NCI-H1092 (cell line): ENCODE data around the gene SPDYE17.
"Not testable (repeated sequence)": the region's sequence is repeated elsewhere in the genome, so short reads cannot be mapped to it uniquely, and the experiment has no call there.

Experiments used
- DNase-seq: peaks from one replicate; lab custom pipeline; 2025; lab: John Stamatoyannopoulos, UW

SPDYE17 gene, protein sequence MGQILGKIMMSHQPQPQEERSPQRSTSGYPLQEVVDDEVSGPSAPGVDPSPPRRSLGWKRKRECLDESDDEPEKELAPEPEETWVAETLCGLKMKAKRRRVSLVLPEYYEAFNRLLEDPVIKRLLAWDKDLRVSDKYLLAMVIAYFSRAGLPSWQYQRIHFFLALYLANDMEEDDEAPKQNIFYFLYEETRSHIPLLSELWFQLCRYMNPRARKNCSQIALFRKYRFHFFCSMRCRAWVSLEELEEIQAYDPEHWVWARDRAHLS

DNA sequence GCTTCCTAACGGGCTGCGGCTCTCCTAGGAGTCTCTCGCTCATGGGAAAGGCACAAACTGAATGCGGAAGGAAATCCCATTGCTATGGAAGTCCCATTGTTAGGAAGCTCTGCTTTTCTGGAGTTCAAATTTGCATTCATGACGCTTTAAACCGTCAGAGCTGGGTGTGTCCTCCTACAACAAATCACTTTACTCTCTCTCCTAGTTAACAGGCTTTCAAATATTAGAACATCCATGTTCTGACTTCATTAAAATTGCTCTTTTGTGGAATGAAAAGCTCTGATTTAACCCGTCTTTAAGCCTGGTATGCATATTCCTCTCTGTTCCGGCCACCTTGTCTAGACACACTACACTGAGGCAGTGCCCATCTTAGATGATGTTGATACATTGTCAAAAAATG lies at the start of gene SPDYE17:
TSS of gene SPDYE17 (minus strand) at position 101 of the 400 bp plus-strand sequence. CDS start 1,791 bp downstream, outside the sequence.
- DNase-seq = not testable (repeated sequence)

DNA sequence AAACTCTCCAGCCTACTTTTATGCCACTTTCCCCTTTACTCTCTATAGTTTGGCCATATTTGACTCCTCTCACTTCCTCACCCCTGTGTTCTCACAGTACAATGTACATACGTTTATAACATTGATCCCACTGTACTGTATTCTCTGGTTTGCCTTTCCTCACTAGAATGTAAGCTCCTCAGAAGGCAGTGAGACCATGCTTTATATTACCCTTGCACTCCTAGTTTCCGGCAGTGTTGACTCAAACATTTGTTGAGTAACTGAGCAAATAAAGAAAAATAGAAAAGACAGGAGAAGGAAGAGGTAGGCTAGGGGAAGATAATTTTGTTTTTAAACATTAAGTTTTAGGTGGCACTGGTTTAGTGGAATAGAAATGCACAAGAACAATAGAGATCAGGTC lies 48.1 kb upstream of the SPDYE17 start:
- DNase-seq = not testable (repeated sequence)

DNA sequence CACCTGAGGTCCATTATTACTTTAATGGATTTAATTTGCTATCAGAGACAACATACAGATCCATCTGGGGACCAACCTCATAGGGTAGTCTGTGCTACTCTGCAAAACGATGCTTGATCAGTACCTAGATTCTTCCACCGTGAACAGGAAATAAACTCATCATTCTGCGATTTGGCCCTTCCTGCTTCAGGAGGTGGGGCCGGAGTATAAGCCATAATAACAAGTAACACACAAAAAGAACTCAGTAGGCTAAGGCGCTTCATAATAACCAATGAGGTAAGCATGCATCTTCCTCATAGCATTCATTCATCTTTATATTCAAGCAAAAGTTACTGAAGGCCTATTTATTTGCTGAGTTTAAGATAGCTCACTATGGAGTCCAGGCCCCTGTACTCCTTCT lies 47.5 kb upstream of the SPDYE17 start:
- not testable (repeated sequence) for DNase-seq

DNA sequence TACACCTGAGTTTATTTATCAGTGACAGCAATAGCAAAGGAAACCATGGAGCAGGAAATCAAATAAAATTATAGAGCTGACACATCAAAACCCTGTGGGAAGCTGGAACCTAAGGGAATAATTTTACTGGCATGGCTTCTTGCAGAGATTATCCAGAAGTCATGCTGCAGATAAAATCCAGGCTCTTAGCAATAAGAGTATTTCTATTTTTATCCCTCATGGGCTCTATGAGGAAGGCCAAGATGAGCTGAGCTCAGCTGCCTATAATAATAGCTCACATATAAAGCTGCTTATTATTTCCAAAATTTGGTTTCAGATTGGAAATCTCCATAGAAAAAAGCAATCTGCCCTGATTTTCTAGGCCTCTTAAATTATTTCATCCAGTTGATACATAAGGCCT lies 47.0 kb upstream of the SPDYE17 start:
- DNase-seq = not testable (repeated sequence)

DNA sequence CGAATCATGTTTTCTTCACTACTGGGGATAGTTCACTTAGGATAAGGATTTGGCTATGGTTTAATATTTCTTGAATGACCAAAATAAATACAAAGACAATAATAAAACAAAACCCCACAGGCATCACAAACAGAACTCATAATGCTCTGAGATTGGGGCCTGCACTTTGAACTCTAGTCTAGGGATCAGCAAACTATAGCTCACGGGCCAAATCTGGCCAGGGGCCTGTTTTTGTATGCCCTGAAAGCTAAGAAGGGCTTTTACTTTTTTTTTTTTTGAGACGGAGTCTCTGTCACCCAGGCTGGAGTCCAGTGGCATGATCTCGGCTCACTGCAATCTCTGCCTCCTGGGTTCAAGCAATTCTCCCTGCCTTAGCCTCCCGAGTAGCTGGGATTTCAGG lies 44.9 kb upstream of the SPDYE17 start:
- not testable (repeated sequence) for DNase-seq

DNA sequence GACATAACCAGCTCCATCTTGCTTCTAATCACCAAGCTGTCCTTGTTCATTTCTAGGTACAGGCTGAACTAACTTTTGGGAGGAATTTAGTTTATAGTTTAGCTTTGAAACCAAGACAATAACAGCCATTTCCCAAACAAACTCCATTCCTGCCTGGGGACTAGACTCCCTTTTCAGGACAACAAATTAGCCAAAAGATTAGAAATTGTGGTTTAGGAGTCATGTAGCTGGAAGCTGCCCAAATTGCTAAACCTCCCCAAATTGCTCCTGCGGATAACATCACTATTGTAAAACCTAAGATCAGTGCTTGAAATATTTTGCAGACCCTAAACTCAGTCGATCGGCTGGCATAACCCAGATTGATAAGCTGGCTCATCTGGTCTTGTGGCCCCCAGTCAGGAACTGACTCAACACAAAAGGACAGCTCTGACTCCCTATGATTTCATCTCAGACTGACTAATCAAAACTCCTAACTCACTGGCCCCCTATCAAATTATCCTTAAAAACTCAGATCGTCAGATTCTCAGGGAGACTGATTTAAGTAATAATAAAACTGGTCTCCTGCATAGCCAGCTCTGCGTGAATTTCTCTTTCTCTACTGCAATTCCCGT lies 42.7 kb upstream of the SPDYE17 start:
- not testable (repeated sequence) for DNase-seq

DNA sequence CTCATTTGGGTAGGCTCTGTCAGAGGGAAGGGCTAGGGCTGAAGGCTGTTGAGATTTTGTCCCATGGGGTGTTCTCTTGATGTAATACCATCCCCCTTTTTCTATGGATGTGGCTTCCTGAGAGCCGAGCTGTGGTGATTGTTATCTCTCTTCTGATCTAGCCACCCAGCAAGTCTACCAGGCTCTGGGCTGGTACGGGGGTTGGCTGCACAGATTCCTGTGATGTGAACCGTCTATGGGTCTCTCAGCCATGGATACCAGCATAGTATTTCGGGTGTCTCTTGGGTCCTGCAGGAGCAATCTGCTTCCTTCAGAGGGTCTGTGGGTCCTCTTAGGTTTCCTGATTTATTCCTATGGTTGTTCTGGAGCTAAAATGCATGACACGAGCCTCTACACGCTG lies 38.9 kb upstream of the SPDYE17 start:
- not testable (repeated sequence) for DNase-seq

DNA sequence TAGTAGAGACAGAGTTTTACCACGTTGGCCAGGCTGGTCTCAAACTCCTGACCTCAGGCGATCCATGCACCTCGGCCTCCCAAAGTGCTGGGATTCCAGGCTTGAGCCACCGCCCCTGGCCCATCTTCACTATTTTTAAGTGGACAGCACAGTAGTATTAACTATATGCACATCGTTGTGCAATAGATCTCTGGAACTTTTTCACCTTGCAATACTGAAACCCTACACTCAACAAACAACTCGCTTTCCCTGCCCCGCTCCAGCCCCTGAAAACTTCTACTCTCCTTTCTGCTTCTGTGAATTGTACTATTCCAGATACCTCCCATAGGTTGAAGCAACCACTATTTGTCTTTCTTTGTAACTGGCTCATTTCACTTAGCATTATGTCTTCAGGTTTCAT lies 33.7 kb upstream of the SPDYE17 start:
- not testable (repeated sequence) for DNase-seq

DNA sequence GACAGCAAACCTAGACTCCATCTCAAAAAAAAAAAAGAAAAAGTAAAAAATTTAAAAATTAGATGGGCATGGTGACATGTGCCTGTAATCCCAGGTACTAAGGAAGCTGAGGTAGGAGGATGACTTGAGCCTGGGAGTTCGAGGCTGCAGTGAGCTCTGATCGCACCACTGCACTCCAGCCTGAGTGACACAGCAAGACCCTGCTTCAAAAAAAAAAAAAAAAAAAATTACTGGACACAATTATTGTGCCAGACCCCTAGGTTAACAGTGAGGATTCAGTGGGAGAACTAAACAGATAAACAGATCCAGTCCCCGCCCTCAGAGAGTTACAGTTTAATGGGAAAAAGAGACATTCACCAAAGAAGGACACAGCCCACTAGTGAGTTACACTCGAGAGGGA lies 31.6 kb upstream of the SPDYE17 start:
- DNase-seq = not testable (repeated sequence)

DNA sequence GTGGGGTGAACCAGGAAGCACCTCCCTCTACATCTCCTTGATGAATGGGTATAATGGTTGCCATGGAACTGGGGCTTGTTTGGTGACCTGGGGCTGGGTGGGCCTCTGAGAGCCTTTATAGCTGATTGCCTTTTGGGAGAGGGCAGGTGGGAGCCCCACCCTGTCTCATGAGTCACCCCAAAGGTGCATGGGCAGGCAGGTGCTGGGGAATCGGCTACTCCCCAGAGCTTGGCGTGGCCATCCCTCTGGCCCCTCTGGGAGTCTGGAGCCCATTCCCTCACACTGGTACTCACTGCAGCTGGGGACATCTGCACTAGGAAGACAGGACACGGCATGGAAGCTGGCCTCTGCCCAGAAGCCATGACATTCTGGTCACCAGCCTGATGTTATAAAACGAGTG lies 30.4 kb upstream of the SPDYE17 start, which contains the start of gene SPDYE18:
TSS of gene SPDYE18 (minus strand) at position 2 of the 400 bp plus-strand sequence. CDS start 2,046 bp downstream, outside the sequence.
- not testable (repeated sequence) for DNase-seq

DNA sequence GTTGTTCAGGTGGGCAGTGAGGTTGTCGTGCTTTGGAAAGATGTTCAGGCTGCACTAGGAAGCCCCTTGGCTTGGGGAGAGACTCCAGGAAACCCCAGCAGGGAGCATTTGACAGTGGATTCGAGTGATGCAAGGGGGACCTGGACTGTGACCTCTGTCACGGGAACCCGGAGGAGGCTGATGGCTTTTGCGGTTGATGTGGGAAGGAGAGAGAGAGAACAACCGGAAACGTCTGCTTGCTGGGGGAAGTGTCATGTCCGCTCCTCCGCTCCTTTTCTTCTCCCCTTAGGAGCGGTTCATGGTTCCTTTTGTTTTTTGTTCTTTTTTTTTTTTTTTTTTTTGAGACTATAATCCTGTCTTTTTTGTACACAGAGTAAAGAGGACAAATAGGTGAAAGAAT lies 5.8 kb downstream of the SPDYE17 start:
- DNase-seq = not testable (repeated sequence)

DNA sequence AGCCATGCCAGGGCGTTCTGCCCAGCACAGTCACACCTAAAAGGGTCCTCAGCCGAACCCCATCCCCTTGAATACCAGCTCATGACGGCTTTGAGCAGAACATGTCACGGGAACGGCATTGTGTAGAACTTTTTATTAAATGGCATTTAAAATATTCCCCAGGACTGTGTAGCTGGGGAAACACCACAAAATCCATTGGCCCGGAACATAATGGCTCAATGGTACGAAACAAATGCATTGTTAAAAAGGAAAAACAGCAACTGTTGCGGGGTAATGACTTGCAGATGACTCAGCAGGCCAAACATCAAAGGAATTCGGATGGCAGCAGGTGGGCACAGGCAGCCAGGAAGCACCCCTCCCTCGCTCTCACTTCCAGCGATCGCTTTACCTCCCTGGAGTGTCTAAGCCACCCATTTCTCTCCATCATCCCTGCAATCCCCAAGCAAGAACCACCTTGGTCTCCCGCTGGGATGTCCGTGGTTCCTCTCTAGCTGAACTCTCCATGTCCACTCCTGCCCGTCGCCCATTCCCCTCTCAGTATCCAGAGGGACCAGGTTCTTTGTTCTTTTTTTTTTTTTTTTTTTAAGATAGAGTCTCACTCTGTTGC lies 22.0 kb downstream of the SPDYE17 start:
- not testable (repeated sequence) for DNase-seq

DNA sequence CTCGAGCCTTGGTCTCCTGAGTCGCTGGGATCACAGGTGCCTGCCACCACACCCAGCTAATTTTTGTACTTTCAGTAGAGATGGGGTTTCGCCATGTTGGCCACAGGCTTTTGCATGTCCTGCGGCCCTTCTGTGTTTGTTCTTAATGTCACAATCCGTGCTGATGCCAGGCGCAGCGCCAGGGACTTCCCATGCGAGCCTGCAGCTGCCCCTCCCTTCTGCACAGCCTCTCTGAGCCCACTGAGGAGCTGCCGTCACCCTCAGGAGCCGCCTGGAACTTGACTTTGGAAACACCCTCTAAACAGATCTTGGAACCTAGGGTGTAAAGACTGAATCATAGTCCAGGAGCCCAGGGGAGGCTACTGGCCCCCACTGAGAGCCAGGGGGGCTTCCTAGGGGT lies 24.2 kb downstream of the SPDYE17 start:
- not testable (repeated sequence) for DNase-seq

DNA sequence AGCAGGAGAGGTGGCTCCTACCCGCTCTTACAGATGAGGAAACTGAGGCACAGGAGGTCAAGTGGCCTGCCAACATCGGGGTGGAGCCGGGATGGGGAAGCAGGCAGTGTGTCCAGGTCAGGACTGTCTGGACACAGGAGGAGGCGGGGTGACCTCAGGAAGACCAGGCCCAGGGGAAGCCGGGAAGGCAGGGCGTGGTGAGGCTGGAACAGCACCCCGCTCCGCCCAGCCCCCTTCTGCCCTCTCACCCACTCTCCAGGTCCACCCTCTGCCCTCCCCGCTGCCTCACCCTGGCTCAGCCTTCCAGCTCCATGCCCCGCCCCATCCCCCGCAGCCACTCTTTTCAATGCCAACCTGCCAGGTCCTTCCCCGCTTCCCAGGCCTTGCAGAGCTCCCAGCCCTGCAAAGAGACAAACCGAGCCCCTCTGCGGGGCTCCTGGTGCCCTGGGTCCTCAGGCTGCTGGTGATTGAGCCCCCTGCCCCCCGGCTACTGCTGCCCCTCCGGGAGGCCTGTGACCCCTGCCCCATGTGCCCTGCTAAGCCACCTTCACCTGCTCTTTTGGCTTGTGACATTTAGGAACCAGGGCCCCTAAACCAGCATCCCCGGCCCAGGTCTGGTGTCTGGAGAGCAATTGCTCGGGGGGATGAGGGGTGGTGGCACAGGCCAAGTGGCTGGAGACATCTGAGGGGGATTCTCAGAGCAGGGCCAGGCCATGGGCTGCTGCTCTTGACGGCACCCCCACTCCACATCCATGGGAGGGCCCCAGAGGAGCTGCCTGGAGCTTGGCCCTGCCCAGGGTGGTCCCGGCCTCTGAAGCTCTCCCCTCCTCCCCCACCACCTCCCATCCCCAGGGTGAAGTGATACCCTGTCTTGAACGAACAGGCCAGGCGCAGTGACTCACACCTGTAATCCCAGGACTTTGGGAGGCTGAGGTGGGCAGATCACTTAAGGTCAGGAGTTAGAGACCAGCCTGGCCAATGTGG lies 25.7 kb downstream of the SPDYE17 start:
- DNase-seq = not testable (repeated sequence)

DNA sequence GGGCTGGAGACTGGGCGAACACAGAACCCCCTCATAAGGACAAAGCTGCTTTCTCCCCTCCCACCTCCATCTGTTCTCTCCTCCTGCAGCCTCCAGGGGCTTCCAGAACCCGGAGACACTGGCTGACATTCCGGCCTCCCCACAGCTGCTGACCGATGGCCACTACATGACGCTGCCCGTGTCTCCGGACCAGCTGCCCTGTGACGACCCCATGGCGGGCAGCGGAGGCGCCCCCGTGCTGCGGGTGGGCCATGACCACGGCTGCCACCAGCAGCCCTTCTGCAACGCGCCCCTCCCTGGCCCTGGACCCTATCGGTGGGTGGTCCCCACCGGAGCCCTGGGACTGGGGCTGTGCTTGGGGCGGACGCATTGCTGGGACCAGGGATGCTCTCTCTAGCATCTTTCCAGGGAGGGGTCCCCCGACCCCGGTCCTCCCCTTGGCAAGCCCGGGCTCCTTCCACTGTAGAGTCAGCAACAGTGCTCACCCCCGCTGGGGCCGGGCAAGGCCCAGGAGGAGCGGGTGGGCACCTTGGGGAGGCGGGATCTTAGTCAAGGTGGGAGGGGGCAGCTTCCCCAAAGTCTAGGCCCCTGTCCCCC lies 26.6 kb downstream of the SPDYE17 start:
- not testable (repeated sequence) for DNase-seq

DNA sequence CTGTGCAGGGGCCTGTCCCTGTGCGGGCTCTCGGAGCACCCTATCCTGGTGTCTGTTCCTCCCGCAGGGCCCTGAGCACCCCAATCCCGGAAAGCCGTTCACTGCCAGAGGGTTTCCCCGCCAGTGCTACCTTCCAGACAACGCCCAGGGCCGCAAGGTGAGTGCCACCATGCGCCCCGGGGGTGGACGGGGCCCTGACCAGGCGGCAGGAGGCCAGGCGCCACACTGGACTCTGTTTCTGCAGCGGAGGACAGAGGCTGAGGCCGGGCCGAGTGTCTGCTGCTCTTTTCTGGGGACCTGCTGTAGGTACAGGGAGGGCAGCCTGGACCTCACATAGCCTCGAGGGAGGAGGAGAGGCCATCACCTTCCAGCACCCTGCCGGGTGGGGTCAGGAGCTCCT lies 28.0 kb downstream of the SPDYE17 start:
- not testable (repeated sequence) for DNase-seq

DNA sequence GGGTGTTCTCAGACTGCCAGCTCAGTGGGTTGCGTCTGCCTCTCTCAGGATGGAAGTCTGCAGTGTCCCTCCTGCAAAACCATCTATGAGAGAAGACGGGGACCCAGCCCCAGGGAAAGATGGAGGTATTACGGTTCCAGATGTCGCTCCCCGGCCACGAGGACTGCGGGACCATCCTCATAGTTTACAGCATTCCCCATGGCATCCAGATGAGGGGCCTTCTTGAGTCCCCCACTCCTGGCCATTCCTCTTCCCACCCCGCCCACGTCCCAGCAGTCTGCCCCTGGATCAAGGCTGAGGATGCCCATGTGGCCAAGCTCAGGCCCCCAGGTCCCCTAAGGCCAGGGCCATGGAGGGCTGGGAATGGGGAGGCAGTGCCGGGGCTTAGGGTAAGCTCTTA lies 28.9 kb downstream of the SPDYE17 start:
- DNase-seq = not testable (repeated sequence)

DNA sequence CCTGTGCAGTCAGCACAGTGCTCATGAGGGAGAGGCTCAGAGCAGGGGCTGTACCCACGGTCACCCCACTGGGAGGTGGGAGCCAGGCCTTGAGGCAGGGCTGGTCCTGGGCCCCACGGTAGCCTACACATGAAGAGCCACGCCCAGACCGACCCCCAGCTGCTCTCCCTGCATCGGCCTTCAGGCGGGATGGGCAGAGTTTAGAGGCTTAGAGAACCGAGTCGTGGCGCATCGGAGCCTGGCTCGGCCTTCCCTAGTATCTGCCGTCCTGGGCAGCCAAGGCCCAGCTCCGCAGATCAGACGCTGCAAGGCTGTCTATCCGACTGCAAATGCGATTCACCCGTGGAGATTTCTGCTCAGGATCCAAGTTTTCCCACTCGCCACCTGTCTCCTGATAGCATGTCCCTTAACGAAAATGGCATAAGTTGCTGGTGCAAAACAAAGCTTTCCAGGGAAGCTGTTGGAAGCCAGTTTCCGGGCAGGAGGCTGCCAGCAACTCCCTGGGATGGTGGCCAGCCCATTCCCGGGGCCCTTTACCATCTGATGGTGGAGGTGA lies 29.4 kb downstream of the SPDYE17 start:
- not testable (repeated sequence) for DNase-seq

DNA sequence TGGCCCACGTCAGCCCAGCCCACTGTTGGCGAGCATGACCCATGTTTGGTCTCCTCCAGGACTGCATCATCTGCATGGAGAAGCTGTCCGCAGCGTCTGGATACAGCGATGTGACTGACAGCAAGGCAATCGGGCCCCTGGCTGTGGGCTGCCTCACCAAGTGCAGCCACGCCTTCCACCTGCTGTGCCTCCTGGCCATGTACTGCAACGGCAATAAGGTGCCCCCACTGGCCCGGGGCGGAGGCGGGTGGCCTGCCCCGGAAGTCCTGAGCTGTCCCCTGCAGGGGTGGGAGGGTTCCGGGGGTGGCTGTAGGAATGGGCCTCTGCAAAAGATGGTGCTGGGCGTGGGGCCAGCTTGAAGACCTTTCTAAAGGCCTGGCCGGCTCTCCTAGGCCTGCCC lies 30.1 kb downstream of the SPDYE17 start:
- not testable (repeated sequence) for DNase-seq

DNA sequence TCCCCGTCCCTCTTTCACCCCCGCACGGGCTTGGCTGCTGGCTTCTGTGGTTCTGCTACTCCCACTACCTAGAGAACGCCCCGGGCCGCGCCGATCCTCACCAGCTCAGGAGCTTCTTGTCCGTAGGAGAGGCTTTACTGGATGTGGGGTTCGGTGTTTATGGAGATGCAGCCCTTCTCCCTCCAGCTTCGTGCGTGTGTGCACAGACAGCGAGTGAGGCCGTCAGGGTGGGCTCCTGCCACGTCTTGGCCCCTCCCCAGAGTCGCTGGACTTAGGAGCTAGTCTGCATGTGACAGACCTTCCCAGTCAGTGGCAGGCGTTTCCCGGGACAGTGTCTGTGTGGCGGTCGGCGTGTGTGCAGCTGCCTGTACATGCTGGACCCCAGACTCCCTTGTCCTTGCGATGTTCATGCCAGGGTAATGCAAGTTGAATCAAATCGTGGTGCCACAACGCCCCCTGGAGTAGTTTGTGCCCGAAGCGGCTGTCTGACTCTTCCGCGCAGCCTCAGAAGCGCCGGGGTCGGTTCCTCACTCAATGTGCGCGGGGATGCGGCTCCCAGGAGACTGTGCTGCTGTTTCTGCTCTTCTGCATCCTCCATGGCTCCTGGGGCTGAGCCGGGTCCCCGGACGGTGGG lies 32.6 kb downstream of the SPDYE17 start:
- not testable (repeated sequence) for DNase-seq
